HEK293 (cell line): ENCODE data around the gene CEP72.

Experiments used
- CTCF ChIA-PET: fragments of 350-600 bp; formaldehyde crosslinking; extraction: SDS; loops from one replicate; lab custom pipeline; 2021; ENCODE audit warnings: antibody characterized with exemption; lab: Yijun Ruan, JAX
- POLR2A ChIA-PET: fragments of 300-600 bp; formaldehyde crosslinking; extraction: SDS; loops from one replicate; lab custom pipeline; 2020; ENCODE audit warnings: antibody characterized with exemption, inconsistent platforms; lab: Yijun Ruan, JAX
- H3K27ac ChIP-seq: fragments of 200-500 bp; sonication (Bioruptor generic); 2 replicates; pipeline ENCODE4 v1.5.1; 2014; ENCODE audit warnings: low read depth, low read length, control low read depth, inconsistent platforms; ENCODE audit errors: extremely low read depth
- H3K36me3 ChIP-seq, 2 experiments: fragments of 200-500 bp in 1 of 2; sonication (Bioruptor generic) in 1 of 2; 1 replicate in 1 of 2; 2 replicates in 1 of 2; pipeline ENCODE4 v1.5.1; 2014 to 2017; ENCODE audit warnings: inconsistent platforms in 2 of 2, low read length in 2 of 2; ENCODE audit not compliant: control insufficient read depth in 2 of 2, insufficient read depth in 1 of 2
- H3K4me1 ChIP-seq: fragments of 200-500 bp; sonication (Bioruptor generic); 2 replicates; pipeline ENCODE4 v1.5.1; 2014; ENCODE audit warnings: mild to moderate bottlenecking, low read length, inconsistent platforms; ENCODE audit not compliant: control insufficient read depth, insufficient read depth
- H3K4me3 ChIP-seq: 2 replicates; pipeline ENCODE4 v1.5.1; 2011; ENCODE audit warnings: low read depth, mild to moderate bottlenecking, control low read depth, low read length, moderate library complexity
- H3K9me3 ChIP-seq: fragments of 200-500 bp; sonication (Bioruptor generic); 2 replicates; pipeline ENCODE4 v1.5.1; 2014; ENCODE audit warnings: low read depth, low read length, inconsistent platforms; ENCODE audit not compliant: control insufficient read depth, insufficient read depth
- EGR2 ChIP-seq: fragments of 450-650 bp; formaldehyde crosslinking; IDR thresholded peaks from 2 replicates; pipeline ENCODE4 v1.5.1; 2016; ENCODE audit warnings: low read depth, missing biosample characterization, missing genetic modification characterization
- HOXA7 ChIP-seq: sonication (generic); formaldehyde crosslinking; IDR thresholded peaks from 2 replicates; pipeline ENCODE4 v1.8.1; 2022; ENCODE audit warnings: missing genetic modification reagents, borderline replicate concordance
- KLF7 ChIP-seq: fragments of 450-650 bp; formaldehyde crosslinking; IDR thresholded peaks from 2 replicates; pipeline ENCODE4 v1.5.1; 2016; ENCODE audit warnings: missing biosample characterization, missing genetic modification characterization, borderline replicate concordance
- KLF8 ChIP-seq: fragments of 450-650 bp; formaldehyde crosslinking; IDR thresholded peaks from 2 replicates; pipeline ENCODE4 v1.5.1; 2016; ENCODE audit warnings: missing biosample characterization, missing genetic modification characterization
- PRDM2 ChIP-seq: fragments of 450-650 bp; formaldehyde crosslinking; IDR thresholded peaks from 2 replicates; pipeline ENCODE4 v1.5.1; 2016; ENCODE audit warnings: missing biosample characterization, missing genetic modification characterization, borderline replicate concordance
- PRDM4 ChIP-seq: fragments of 450-650 bp; formaldehyde crosslinking; IDR thresholded peaks from 2 replicates; pipeline ENCODE4 v1.5.1; 2017; ENCODE audit warnings: missing biosample characterization, missing genetic modification characterization
- REPIN1 ChIP-seq: fragments of 450-650 bp; formaldehyde crosslinking; IDR thresholded peaks from 2 replicates; pipeline ENCODE4 v1.5.1; 2017; ENCODE audit warnings: missing biosample characterization, missing genetic modification characterization, low read depth
- ZFP69B ChIP-seq: fragments of 450-650 bp; formaldehyde crosslinking; IDR thresholded peaks from 2 replicates; pipeline ENCODE4 v1.5.1; 2016; ENCODE audit warnings: missing biosample characterization, missing genetic modification characterization
- ZNF23 ChIP-seq: fragments of 450-650 bp; formaldehyde crosslinking; IDR thresholded peaks from 2 replicates; pipeline ENCODE4 v1.5.1; 2016; ENCODE audit warnings: missing biosample characterization, missing genetic modification characterization, borderline replicate concordance
- ZNF335 ChIP-seq: fragments of 450-650 bp; formaldehyde crosslinking; conservative IDR thresholded peaks from 2 replicates; pipeline ENCODE4 v1.5.1; 2016; ENCODE audit warnings: missing biosample characterization, missing genetic modification characterization
- ZNF510 ChIP-seq: fragments of 450-650 bp; formaldehyde crosslinking; IDR thresholded peaks from 2 replicates; pipeline ENCODE4 v1.5.1; 2018; ENCODE audit warnings: mild to moderate bottlenecking, missing genetic modification characterization, missing biosample characterization; ENCODE audit not compliant: insufficient replicate concordance
- ZNF548 ChIP-seq: fragments of 450-650 bp; formaldehyde crosslinking; IDR thresholded peaks from 2 replicates; pipeline ENCODE4 v1.5.1; 2016; ENCODE audit warnings: missing biosample characterization, missing genetic modification characterization
- ZNF629 ChIP-seq: fragments of 450-650 bp; formaldehyde crosslinking; IDR thresholded peaks from 2 replicates; pipeline ENCODE4 v1.5.1; 2017; ENCODE audit warnings: missing biosample characterization, missing genetic modification characterization
- ZSCAN18 ChIP-seq: fragments of 450-650 bp; formaldehyde crosslinking; IDR thresholded peaks from 2 replicates; pipeline ENCODE4 v1.5.1; 2016; ENCODE audit warnings: missing biosample characterization, missing genetic modification characterization
- TF ChIP-seq, protein P1 (sequence below): fragments of 450-650 bp; formaldehyde crosslinking; IDR thresholded peaks from 2 replicates; pipeline ENCODE4 v1.5.1; 2016; ENCODE audit warnings: missing biosample characterization, missing genetic modification characterization, borderline replicate concordance
- TF ChIP-seq, protein P2 (sequence below): fragments of 450-650 bp; formaldehyde crosslinking; IDR thresholded peaks from 2 replicates; pipeline ENCODE4 v1.5.1; 2017; ENCODE audit warnings: missing biosample characterization, missing genetic modification characterization

CEP72 gene

DNA sequence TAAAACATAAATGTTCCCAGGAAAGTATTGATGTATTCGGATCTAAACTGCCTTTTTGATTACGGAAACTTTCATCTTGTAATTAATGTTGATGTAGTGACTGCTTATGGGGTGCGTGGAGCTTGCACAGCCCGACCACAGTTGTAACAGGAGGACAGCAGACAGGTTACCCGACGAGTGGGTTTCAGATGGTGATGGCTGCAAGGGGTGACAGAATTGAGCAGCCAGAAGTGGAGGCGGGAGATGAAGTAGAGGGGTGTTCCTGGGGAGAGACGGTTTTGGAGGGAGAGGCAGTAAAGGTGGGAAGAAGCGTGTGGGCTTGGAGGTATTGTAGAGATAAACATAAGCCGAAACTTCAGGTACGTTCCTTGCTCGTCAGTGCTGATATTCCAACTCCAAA, 5.8 kb downstream of the CEP72 start:
- no peak for TF ChIP-seq HOXA7 (CRISPR knock-in tag)
- TF ChIP-seq EGR2 (tag by site-specific recombination): peak; percentile 32; the same call in 1 of the 2 replicates
- TF ChIP-seq ZNF335 (tag by site-specific recombination): no peak
- TF ChIP-seq PRDM4 (tag by site-specific recombination): no peak
- TF ChIP-seq ZFP69B: no peak
- TF ChIP-seq ZSCAN18 (tag by site-specific recombination): no peak
- no peak for TF ChIP-seq REPIN1 (tag by site-specific recombination)
- TF ChIP-seq KLF8: no peak
- TF ChIP-seq, all 188 proteins: peak for 1
- ChIA-PET POLR2A (no interaction called here), CTCF (interaction anchor here (0.7 kb wide), 2 partner anchors 17 to 203 kb away, joined by 4 read pairs; no protein-coding TSS in a partner anchor)
- Histone ChIP-seq H3K27ac (no peak overlapping the region), H3K4me3 (no peak overlapping the region), H3K9me3 (no peaks in the 10 kb centered on the region; the same call in 1 of the 2 replicates), H3K36me3 (peaks cover 49 to 72% of the 10 kb centered on the region in 2 experiments), H3K4me1 (peaks cover 4% of the 10 kb centered on the region)

DNA sequence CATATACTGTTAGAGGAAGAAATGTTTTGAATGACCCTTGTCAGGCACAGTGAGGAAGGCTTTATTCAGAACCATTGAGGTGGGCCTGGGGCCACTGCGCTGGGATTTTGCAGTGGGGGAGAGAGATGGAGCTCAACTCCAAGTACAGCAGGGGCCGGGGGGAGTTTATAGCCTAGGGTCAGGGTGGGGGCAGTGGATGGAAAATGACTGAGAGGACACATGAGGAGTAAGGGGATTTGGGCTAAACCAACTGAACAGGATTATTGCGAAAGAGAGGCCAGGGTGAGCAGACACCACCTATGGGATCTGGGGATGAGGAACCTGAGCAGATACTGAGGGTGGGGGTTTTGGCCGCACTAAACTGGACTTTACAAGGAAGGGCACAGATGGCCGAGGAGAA, 6.3 kb downstream of the CEP72 start:
- peaks cover 49 to 78% of the 10 kb centered on the region in 2 experiments for H3K36me3 ChIP-seq
- H3K4me1 ChIP-seq: peaks cover 4% of the 10 kb centered on the region
- H3K9me3 ChIP-seq: no peaks in the 10 kb centered on the region; the same call in 1 of the 2 replicates
- POLR2A ChIA-PET: no interaction called here
- H3K27ac ChIP-seq: no peak overlapping the region
- CTCF ChIA-PET: interaction anchor here (0.5 to 0.7 kb wide), 3 partner anchors 16 to 204 kb away, joined by 3 to 4 read pairs (median 4); no protein-coding TSS in a partner anchor
- H3K4me3 ChIP-seq: no peak overlapping the region
- TF ChIP-seq, protein P1, sequence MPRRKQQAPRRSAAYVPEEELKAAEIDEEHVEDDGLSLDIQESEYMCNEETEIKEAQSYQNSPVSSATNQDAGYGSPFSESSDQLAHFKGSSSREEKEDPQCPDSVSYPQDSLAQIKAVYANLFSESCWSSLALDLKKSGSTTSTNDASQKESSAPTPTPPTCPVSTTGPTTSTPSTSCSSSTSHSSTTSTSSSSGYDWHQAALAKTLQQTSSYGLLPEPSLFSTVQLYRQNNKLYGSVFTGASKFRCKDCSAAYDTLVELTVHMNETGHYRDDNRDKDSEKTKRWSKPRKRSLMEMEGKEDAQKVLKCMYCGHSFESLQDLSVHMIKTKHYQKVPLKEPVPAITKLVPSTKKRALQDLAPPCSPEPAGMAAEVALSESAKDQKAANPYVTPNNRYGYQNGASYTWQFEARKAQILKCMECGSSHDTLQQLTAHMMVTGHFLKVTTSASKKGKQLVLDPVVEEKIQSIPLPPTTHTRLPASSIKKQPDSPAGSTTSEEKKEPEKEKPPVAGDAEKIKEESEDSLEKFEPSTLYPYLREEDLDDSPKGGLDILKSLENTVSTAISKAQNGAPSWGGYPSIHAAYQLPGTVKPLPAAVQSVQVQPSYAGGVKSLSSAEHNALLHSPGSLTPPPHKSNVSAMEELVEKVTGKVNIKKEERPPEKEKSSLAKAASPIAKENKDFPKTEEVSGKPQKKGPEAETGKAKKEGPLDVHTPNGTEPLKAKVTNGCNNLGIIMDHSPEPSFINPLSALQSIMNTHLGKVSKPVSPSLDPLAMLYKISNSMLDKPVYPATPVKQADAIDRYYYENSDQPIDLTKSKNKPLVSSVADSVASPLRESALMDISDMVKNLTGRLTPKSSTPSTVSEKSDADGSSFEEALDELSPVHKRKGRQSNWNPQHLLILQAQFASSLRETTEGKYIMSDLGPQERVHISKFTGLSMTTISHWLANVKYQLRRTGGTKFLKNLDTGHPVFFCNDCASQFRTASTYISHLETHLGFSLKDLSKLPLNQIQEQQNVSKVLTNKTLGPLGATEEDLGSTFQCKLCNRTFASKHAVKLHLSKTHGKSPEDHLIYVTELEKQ (tag by site-specific recombination): no peak
- TF ChIP-seq KLF7 (tag by site-specific recombination): no peak

GRCh38 chr5:619444-619843, 7.3 kb downstream of the CEP72 start:
- CTCF ChIA-PET: interaction anchor here (0.6 kb wide), 1 partner anchor 302 kb away, joined by 5 read pairs; no protein-coding TSS in a partner anchor
- Histone ChIP-seq H3K4me3 (no peak overlapping the region), H3K27ac (no peak overlapping the region), H3K9me3 (no peaks in the 10 kb centered on the region; the same call in 1 of the 2 replicates), H3K36me3 (peaks cover 49 to 88% of the 10 kb centered on the region in 2 experiments), H3K4me1 (no peaks in the 10 kb centered on the region; the same call in none of the 2 replicates)
- POLR2A ChIA-PET: no interaction called here
- TF ChIP-seq ZNF510 (tag by site-specific recombination) (no peak), ZNF23 (no peak), ZNF548 (no peak), PRDM2 (no peak), ZNF629 (no peak)
- TF ChIP-seq, protein P2, sequence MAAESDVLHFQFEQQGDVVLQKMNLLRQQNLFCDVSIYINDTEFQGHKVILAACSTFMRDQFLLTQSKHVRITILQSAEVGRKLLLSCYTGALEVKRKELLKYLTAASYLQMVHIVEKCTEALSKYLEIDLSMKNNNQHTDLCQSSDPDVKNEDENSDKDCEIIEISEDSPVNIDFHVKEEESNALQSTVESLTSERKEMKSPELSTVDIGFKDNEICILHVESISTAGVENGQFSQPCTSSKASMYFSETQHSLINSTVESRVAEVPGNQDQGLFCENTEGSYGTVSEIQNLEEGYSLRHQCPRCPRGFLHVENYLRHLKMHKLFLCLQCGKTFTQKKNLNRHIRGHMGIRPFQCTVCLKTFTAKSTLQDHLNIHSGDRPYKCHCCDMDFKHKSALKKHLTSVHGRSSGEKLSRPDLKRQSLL (tag by site-specific recombination): no peak; the same call in 1 of the 2 replicates
